H1 (cell line): ENCODE results near the gene PWP2. TPM values are rescaled to one million over a fixed set of nuclear protein-coding genes. Genes with fewer than 3 reads are reported as not detected.
"Not testable (repeated sequence)": the region's sequence is repeated elsewhere in the genome, so short reads cannot be mapped to it uniquely, and the experiment has no call there.

Source experiments
- CTCF ChIA-PET: fragments of 300-600 bp; sonication (Branson Sonifier 250); formaldehyde crosslinking; loops from one replicate; lab custom pipeline; 2021; ENCODE audit not compliant: partially characterized antibody; lab: Charles Lee
- POLR2A ChIA-PET: fragments of 300-600 bp; sonication (Branson Sonifier 250); formaldehyde crosslinking; loops from one replicate; lab custom pipeline; 2021; ENCODE audit warnings: inconsistent platforms; ENCODE audit not compliant: partially characterized antibody; lab: Charles Lee
- DNase-seq, 2 experiments: peaks; one replicate each; pipeline versions ENCODE4 v3.0.0 to v3.0.0-alpha.2; 2010 to 2022; ENCODE audit warnings: low spot score in 2 of 2, low read depth in 1 of 2, mixed read lengths in 1 of 2
- FAIRE-seq: peaks from 2 replicates; lab custom pipeline; 2011; peaks lifted over from hg19 to GRCh38; lab: Jason Lieb, UNC
- H2AFZ ChIP-seq: 2 replicates; pipeline ENCODE4 v1.8.1; 2012; ENCODE audit warnings: low read length, inconsistent platforms
- H2AK5ac ChIP-seq: 2 replicates; pipeline ENCODE4 v1.6.1; 2013; ENCODE audit warnings: low read depth, low read length
- H2BK120ac ChIP-seq: replicated peaks from 2 replicates; pipeline ENCODE3; 2013; ENCODE audit warnings: low read depth, low read length, inconsistent platforms
- H2BK12ac ChIP-seq: 2 replicates; pipeline ENCODE4 v1.6.1; 2013; ENCODE audit warnings: low read depth, low read length
- H2BK15ac ChIP-seq: 2 replicates; pipeline ENCODE4 v1.6.1; 2013; ENCODE audit warnings: low read length
- H2BK20ac ChIP-seq: 2 replicates; pipeline ENCODE4 v1.6.1; 2013; ENCODE audit warnings: low read length
- H2BK5ac ChIP-seq: 2 replicates; pipeline ENCODE4 v1.6.1; 2013; ENCODE audit warnings: low read depth, low read length
- H3K14ac ChIP-seq: 2 replicates; pipeline ENCODE4 v1.6.1; 2013; ENCODE audit warnings: inconsistent platforms; ENCODE audit not compliant: insufficient read length
- H3K18ac ChIP-seq: 2 replicates; pipeline ENCODE4 v1.6.1; 2013; ENCODE audit warnings: low read length; ENCODE audit errors: extremely low read depth
- H3K23ac ChIP-seq: 2 replicates; pipeline ENCODE4 v1.6.1; 2013; ENCODE audit warnings: inconsistent platforms; ENCODE audit not compliant: insufficient read length
- H3K23me2 ChIP-seq: 2 replicates; pipeline ENCODE4 v1.6.1; 2013; ENCODE audit warnings: low read depth, low read length
- H3K27ac ChIP-seq: 2 replicates; pipeline ENCODE4 v1.6.1; 2011; ENCODE audit warnings: low read depth, low read length, inconsistent platforms
- H3K27me3 ChIP-seq, 4 experiments: replicated peaks in 1 of 4; 1 replicate in 1 of 4; 2 replicates in 3 of 4; pipeline versions ENCODE4 v1.6.1 to v1.8.1; 2011 to 2013; ENCODE audit warnings: low read length in 3 of 4, mild to moderate bottlenecking in 3 of 4, inconsistent platforms in 2 of 4, mixed read lengths in 2 of 4, moderate library complexity in 1 of 4; ENCODE audit not compliant: control insufficient read depth in 3 of 4, insufficient read depth in 3 of 4; ENCODE audit errors: extremely low read depth in 1 of 4
- H3K36me3 ChIP-seq, 4 experiments: 2 replicates each; pipeline versions ENCODE4 v1.6.1 to v1.8.1; 2011 to 2013; ENCODE audit warnings: mild to moderate bottlenecking in 4 of 4, low read length in 3 of 4, moderate library complexity in 2 of 4, control low read depth in 1 of 4, inconsistent platforms in 1 of 4; ENCODE audit not compliant: insufficient read depth in 4 of 4, control insufficient read depth in 2 of 4
- H3K4ac ChIP-seq: replicated peaks from 2 replicates; pipeline ENCODE3; 2013; ENCODE audit warnings: low read length, low read depth, mixed read lengths, inconsistent platforms; ENCODE audit not compliant: insufficient read length
- H3K4me1 ChIP-seq, 4 experiments: replicated peaks in 1 of 4; 1 replicate in 1 of 4; 2 replicates in 3 of 4; pipeline versions ENCODE4 v1.6.1 to v1.8.1; 2011 to 2013; ENCODE audit warnings: low read length in 3 of 4, inconsistent platforms in 2 of 4, mixed read lengths in 1 of 4; ENCODE audit not compliant: insufficient read depth in 4 of 4, control insufficient read depth in 3 of 4
- H3K4me2 ChIP-seq, 2 experiments: 2 replicates each; pipeline versions ENCODE4 v1.6.1 to v1.8.1; 2011 to 2013; ENCODE audit warnings: low read depth in 2 of 2, low read length in 2 of 2, control low read depth in 1 of 2, inconsistent platforms in 1 of 2, mild to moderate bottlenecking in 1 of 2; ENCODE audit not compliant: insufficient read depth in 1 of 2
- H3K4me3 ChIP-seq, 4 experiments: fragments of 200-600, 300-600 bp in 1 of 4; sonication (generic), shearing (Covaris generic), sonication (Bioruptor Twin) in 1 of 4; 2 replicates each; pipeline versions ENCODE4 v1.5.1 to v1.8.1; 2011 to 2016; ENCODE audit warnings: low read length in 4 of 4, low read depth in 3 of 4, control low read depth in 2 of 4, inconsistent platforms in 2 of 4, mild to moderate bottlenecking in 2 of 4, mixed read lengths in 1 of 4, moderate library complexity in 1 of 4; ENCODE audit not compliant: insufficient read depth in 2 of 4; ENCODE audit errors: extremely low read depth in 1 of 4
- H3K56ac ChIP-seq: replicated peaks from 2 replicates; pipeline ENCODE3; 2013; ENCODE audit warnings: low read depth, mild to moderate bottlenecking, mixed read lengths, low read length, inconsistent platforms; ENCODE audit not compliant: insufficient read length
- H3K79me1 ChIP-seq: 2 replicates; pipeline ENCODE4 v1.6.1; 2013; ENCODE audit warnings: low read depth, low read length, control low read depth
- H3K79me2 ChIP-seq, 2 experiments: 2 replicates each; pipeline versions ENCODE4 v1.6.1 to v1.8.1; 2012 to 2013; ENCODE audit warnings: low read length in 2 of 2, mild to moderate bottlenecking in 2 of 2, inconsistent platforms in 1 of 2; ENCODE audit not compliant: insufficient read depth in 2 of 2, control insufficient read depth in 1 of 2
- H3K9ac ChIP-seq, 4 experiments: replicated peaks in 1 of 4; 1 replicate in 1 of 4; 2 replicates in 3 of 4; pipeline versions ENCODE4 v1.6.1 to v1.8.1; 2011 to 2013; ENCODE audit warnings: low read depth in 3 of 4, low read length in 3 of 4, control low read depth in 2 of 4, mild to moderate bottlenecking in 2 of 4, moderate library complexity in 2 of 4, inconsistent platforms in 1 of 4; ENCODE audit errors: extremely low read depth in 1 of 4
- H3K9me3 ChIP-seq, 2 experiments: 2 replicates each; pipeline versions ENCODE4 v1.6.1 to v1.8.1; 2012 to 2013; ENCODE audit warnings: mild to moderate bottlenecking in 2 of 2, moderate library complexity in 2 of 2, control low read depth in 1 of 2, inconsistent platforms in 1 of 2, low read depth in 1 of 2, low read length in 1 of 2, mixed read lengths in 1 of 2; ENCODE audit not compliant: insufficient read depth in 2 of 2
- H4K20me1 ChIP-seq, 2 experiments: replicated peaks in 1 of 2; 2 replicates each; pipeline versions ENCODE3 to v1.8.1; 2011 to 2013; ENCODE audit warnings: inconsistent platforms in 2 of 2, low read length in 2 of 2, mild to moderate bottlenecking in 1 of 2; ENCODE audit not compliant: insufficient read depth in 2 of 2, control insufficient read depth in 1 of 2
- H4K5ac ChIP-seq: 2 replicates; pipeline ENCODE4 v1.6.1; 2013; ENCODE audit warnings: low read length, low read depth, mixed read lengths, inconsistent platforms; ENCODE audit not compliant: insufficient read length
- H4K8ac ChIP-seq: 2 replicates; pipeline ENCODE4 v1.8.0; 2013; ENCODE audit warnings: mild to moderate bottlenecking, moderate library complexity, low read length, inconsistent platforms; ENCODE audit not compliant: insufficient read depth; ENCODE audit errors: extremely low read depth
- H4K91ac ChIP-seq: replicated peaks from 2 replicates; pipeline ENCODE3; 2013; ENCODE audit warnings: low read length, mixed read lengths, inconsistent platforms; ENCODE audit not compliant: insufficient read length
- WGBS, 2 experiments: shearing (Covaris generic) in 1 of 2; methylation state at CpG; one replicate each; pipeline versions ENCODE4 v1.1.6 to v1.1.7; 2013 to 2015; ENCODE audit warnings: low lambda C conversion rate in 2 of 2, mixed read lengths in 2 of 2, inconsistent platforms in 1 of 2, low coverage in 1 of 2, missing lambda C conversion rate in 1 of 2; ENCODE audit not compliant: insufficient replicate concordance in 2 of 2, insufficient coverage in 1 of 2, insufficient read length in 1 of 2; ENCODE audit errors: extremely low coverage in 1 of 2, missing lambda C conversion rate in 1 of 2; 5-methylcytosine and 5-hydroxymethylcytosine counted together
- polyA plus RNA-seq, 7 experiments: library from polyadenylated mRNA; depleted of rRNA in 3 of 7; stranded (reverse) in 5 of 7; unstranded in 2 of 7; fragments of >200 nt in 5 of 7; fragments of 200-250 nt in 2 of 7; gene quantifications; 1 replicate in 5 of 7; 2 replicates in 1 of 7; 4 replicates in 1 of 7; pipeline versions ENCODE4 v1.2.1 to v1.2.3, GENCODE V29; 2011 to 2013; ENCODE audit warnings: missing spikeins in 2 of 7, mixed read lengths in 2 of 7
- total RNA-seq: library from RNA; stranded (reverse); fragmentation: NEBNext Ultra II Directional; extraction: Animal tissue kit (Norgen Biotek cat#: 25700); gene quantifications from 2 replicates; pipeline ENCODE4 v1.2.1, GENCODE V29; 2021

Gene PWP2
- total and polyA plus RNA-seq, 2 of the 8 experiments (the other 6 are each of a cell fraction or from before 2014, with no cell fraction given), result 4.4 to 6.7 TPM

GRCh38 chr21:44107589-44107988 is 390 bp downstream of the PWP2 start:
- no CpG with 5 or more reads among the region's 31 CpGs for WGBS, 2 experiments
- H3K23ac ChIP-seq, H3K36me3 ChIP-seq, H3K4ac ChIP-seq, H2AFZ ChIP-seq, H4K20me1 ChIP-seq, H3K23me2 ChIP-seq, H3K18ac ChIP-seq, H3K14ac ChIP-seq, H3K9ac ChIP-seq, H3K27ac ChIP-seq, H4K8ac ChIP-seq, H3K27me3 ChIP-seq, H3K4me2 ChIP-seq, H2BK12ac ChIP-seq, H4K5ac ChIP-seq, H3K79me1 ChIP-seq, H3K56ac ChIP-seq, H2BK15ac ChIP-seq, H4K91ac ChIP-seq, H3K9me3 ChIP-seq, H2BK120ac ChIP-seq, H3K79me2 ChIP-seq, H2AK5ac ChIP-seq, FAIRE-seq, DNase-seq, H3K4me1 ChIP-seq, H2BK20ac ChIP-seq, CTCF ChIA-PET, H2BK5ac ChIP-seq, POLR2A ChIA-PET: not testable (repeated sequence)
- peak overlapping the region in 2 of 4 experiments; percentile 15 to 45; a peak in 2 of 8 replicates for H3K4me3 ChIP-seq

- POLR2A ChIA-PET, H3K79me2 ChIP-seq, H4K20me1 ChIP-seq, H3K4me3 ChIP-seq, H3K18ac ChIP-seq, H4K8ac ChIP-seq, H2BK15ac ChIP-seq, H3K4me1 ChIP-seq, H3K27ac ChIP-seq, H4K91ac ChIP-seq, H3K79me1 ChIP-seq, H3K9ac ChIP-seq, H3K27me3 ChIP-seq, H2BK20ac ChIP-seq, H3K4me2 ChIP-seq, H3K4ac ChIP-seq, H2BK120ac ChIP-seq, H3K36me3 ChIP-seq, H2BK12ac ChIP-seq, H3K56ac ChIP-seq, H2AK5ac ChIP-seq, H3K9me3 ChIP-seq, FAIRE-seq, H3K14ac ChIP-seq, CTCF ChIA-PET, H3K23me2 ChIP-seq, H3K23ac ChIP-seq, H2BK5ac ChIP-seq, DNase-seq, H2AFZ ChIP-seq, H4K5ac ChIP-seq: not testable (repeated sequence)
- no CpG with 5 or more reads among the region's 33 CpGs for WGBS, 2 experiments
Measured at GRCh38 chr21:44113702-44114371, 6.6 kb downstream of the PWP2 start.
